HepG2 (cell line): ENCODE data around the gene ATP1A2.

ENCODE experiments used
- SP1 ChIP-seq, 2 experiments: fragments of 450-650 bp in 1 of 2; sonication (generic) in 1 of 2; formaldehyde crosslinking in 1 of 2; IDR thresholded peaks; 2 replicates each; pipeline versions ENCODE4 v1.4.0 to v1.6.1; 2016 to 2020; ENCODE audit warnings: missing genetic modification reagents in 1 of 2
- ZNF546 ChIP-seq: sonication (generic); formaldehyde crosslinking; conservative IDR thresholded peaks from 2 replicates; pipeline ENCODE4 v1.8.1; 2023; ENCODE audit warnings: mild to moderate bottlenecking, missing genetic modification reagents

- TF ChIP-seq ZNF546 (CRISPR knock-in tag) = no peak
- TF ChIP-seq SP1 (IDR thresholded peaks at IDR 0.05) = no peak
- TF ChIP-seq SP1 (CRISPR knock-in tag; IDR thresholded peaks at IDR 0.05) = no peak
Observed at GRCh38 chr1:160186246-160186645, 70.7 kb downstream of the ATP1A2 start.
